ENCODE measurements around the gene TUBA1B.

The TUBA1B gene

GRCh38 chr12:49098035-49098451 is 33.2 kb downstream of the TUBA1B start:
- ATAC-seq = peak; percentile 52
- TF ChIP-seq CSDC2 (CRISPR knock-in tag; IDR thresholded peaks at IDR 0.05) (no peak), ARNTL (CRISPR knock-in tag; IDR thresholded peaks at IDR 0.05; ENCODE audit: borderline replicate concordance, low read depth) (no peak), TCF4 (CRISPR knock-in tag; IDR thresholded peaks at IDR 0.05; ENCODE audit: borderline replicate concordance) (no peak), ZC3H10 (CRISPR knock-in tag; IDR thresholded peaks at IDR 0.05) (no peak), TOX (CRISPR knock-in tag; IDR thresholded peaks at IDR 0.05; ENCODE audit: borderline replicate concordance) (no peak), RARB (CRISPR knock-in tag; IDR thresholded peaks at IDR 0.05) (no peak), TSHZ2 (CRISPR knock-in tag; IDR thresholded peaks at IDR 0.05) (no peak), SNAI2 (CRISPR knock-in tag; IDR thresholded peaks at IDR 0.05) (no peak), ZNF70 (CRISPR knock-in tag; IDR thresholded peaks at IDR 0.05) (no peak), ZFP30 (CRISPR knock-in tag; IDR thresholded peaks at IDR 0.05) (no peak), OSR1 (CRISPR knock-in tag; IDR thresholded peaks at IDR 0.05) (no peak)

GRCh38 chr12:49097381-49097780 is 33.8 kb downstream of the TUBA1B start:
- ATAC-seq = no peak
- no peak for TF ChIP-seq ZFP3 (CRISPR knock-in tag; IDR thresholded peaks at IDR 0.05)
- TF ChIP-seq TSHZ2 (CRISPR knock-in tag; IDR thresholded peaks at IDR 0.05) = no peak
- TF ChIP-seq CREB5 (CRISPR knock-in tag; IDR thresholded peaks at IDR 0.05; ENCODE audit: low read depth) = no peak
- TF ChIP-seq ZNF8 (CRISPR knock-in tag; IDR thresholded peaks at IDR 0.05) = no peak
- TF ChIP-seq POU6F1 (CRISPR knock-in tag; IDR thresholded peaks at IDR 0.05; ENCODE audit: borderline replicate concordance, low read depth) = no peak
- TF ChIP-seq ARNTL (CRISPR knock-in tag; IDR thresholded peaks at IDR 0.05; ENCODE audit: borderline replicate concordance, low read depth) = no peak
- no peak for TF ChIP-seq ISL1 (CRISPR knock-in tag; IDR thresholded peaks at IDR 0.05)
- TF ChIP-seq TOX (CRISPR knock-in tag; IDR thresholded peaks at IDR 0.05; ENCODE audit: borderline replicate concordance) = no peak

GRCh38 chr12:49094975-49095365 is 36.2 kb downstream of the TUBA1B start:
- no peak; the same call in 2 of the 3 replicates for ATAC-seq
- TF ChIP-seq TCF4 (CRISPR knock-in tag; IDR thresholded peaks at IDR 0.05; ENCODE audit: borderline replicate concordance) = no peak
- no peak for TF ChIP-seq PPARA (CRISPR knock-in tag; IDR thresholded peaks at IDR 0.05; ENCODE audit: borderline replicate concordance)
- TF ChIP-seq ZFP3 (CRISPR knock-in tag; IDR thresholded peaks at IDR 0.05) = no peak
- TF ChIP-seq RARB (CRISPR knock-in tag; IDR thresholded peaks at IDR 0.05) = no peak
- no peak for TF ChIP-seq SNAI2 (CRISPR knock-in tag; IDR thresholded peaks at IDR 0.05)
- TF ChIP-seq POU6F1 (CRISPR knock-in tag; IDR thresholded peaks at IDR 0.05; ENCODE audit: borderline replicate concordance, low read depth) = no peak
- no peak for TF ChIP-seq ZFP30 (CRISPR knock-in tag; IDR thresholded peaks at IDR 0.05)
- no peak for TF ChIP-seq ESRRG (CRISPR knock-in tag; IDR thresholded peaks at IDR 0.05)
- TF ChIP-seq ZNF8 (CRISPR knock-in tag; IDR thresholded peaks at IDR 0.05) = no peak
- no peak for TF ChIP-seq ARNTL (CRISPR knock-in tag; IDR thresholded peaks at IDR 0.05; ENCODE audit: borderline replicate concordance, low read depth)
- TF ChIP-seq ISL1 (CRISPR knock-in tag; IDR thresholded peaks at IDR 0.05) = no peak
- TF ChIP-seq ZNF70 (CRISPR knock-in tag; IDR thresholded peaks at IDR 0.05) = no peak
- TF ChIP-seq CSDC2 (CRISPR knock-in tag; IDR thresholded peaks at IDR 0.05) = no peak
